Measurements from ENCODE around the gene DNAH5. TPM values are rescaled to one million over a fixed set of nuclear protein-coding genes. Genes with fewer than 3 reads are reported as not detected.

Gene DNAH5
- total RNA-seq, 1 experiment from 2014 or later: 0.63 TPM

DNA sequence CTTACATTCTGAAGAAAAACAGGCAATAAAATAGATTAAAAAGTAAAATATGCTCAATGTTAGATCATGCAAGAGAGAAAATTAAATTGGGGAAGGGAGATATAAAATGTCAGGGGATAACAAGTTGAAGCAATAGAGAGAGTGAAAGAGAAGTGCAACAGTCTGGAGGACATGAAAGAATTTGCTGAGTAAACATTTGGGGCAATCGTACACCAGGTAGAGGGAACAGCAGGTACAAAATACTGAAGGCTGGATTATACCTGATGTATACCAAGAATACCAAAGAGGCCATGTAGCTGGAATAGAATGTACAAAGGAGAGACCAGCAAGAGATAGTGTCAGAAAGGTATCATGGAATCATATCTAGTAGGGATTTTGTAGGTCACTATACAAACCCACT, 300.8 kb downstream of the DNAH5 start:
- H3K4me3 ChIP-seq: no peak overlapping the region
- no peak overlapping the region for H3K27ac ChIP-seq
- H3K4me1 ChIP-seq (replicated peaks): no peaks in the 10 kb centered on the region
- no peaks in the 10 kb centered on the region for H3K36me3 ChIP-seq
- H3K9me3 ChIP-seq (replicated peaks): no peaks in the 10 kb centered on the region
- DNase-seq (ENCODE audit: low read depth in 1 of 2, low spot score in 2 of 2): no peak
- no peaks in the 10 kb centered on the region for H3K27me3 ChIP-seq (replicated peaks)

GRCh38 chr5:13643196-13643595, 301.3 kb downstream of the DNAH5 start:
- no peaks in the 10 kb centered on the region for H3K9me3 ChIP-seq (replicated peaks)
- no peak overlapping the region for H3K4me3 ChIP-seq
- H3K36me3 ChIP-seq: no peaks in the 10 kb centered on the region
- H3K4me1 ChIP-seq (replicated peaks): no peaks in the 10 kb centered on the region
- no peak for DNase-seq (ENCODE audit: low read depth in 1 of 2, low spot score in 2 of 2)
- no peak overlapping the region for H3K27ac ChIP-seq
- no peaks in the 10 kb centered on the region for H3K27me3 ChIP-seq (replicated peaks)

Other genes with a start within 250 kb of the DNAH5 start
- 62.2 and 99.6 TPM in 2 replicates for gene TRIO, start 198.7 kb upstream of the DNAH5 start, total RNA-seq (2014; rRNA removed; shearing (Covaris generic))